ENCODE measurements around the gene LYSMD4. TPM values are rescaled to one million over a fixed set of nuclear protein-coding genes. Genes with fewer than 3 reads are reported as not detected.
A peak's percentile ranks its signal among the peaks of the same experiment; 100 is the strongest.

LYSMD4 gene
- total and polyA plus RNA-seq, 2 of the 13 experiments (the other 11 are each of a cell fraction or from before 2014, with no cell fraction given): 7.4 to 8.5 TPM

GRCh38 chr15:99738021-99738847, 5.0 kb upstream of the LYSMD4 start (continued):
- TF ChIP-seq, protein P1, sequence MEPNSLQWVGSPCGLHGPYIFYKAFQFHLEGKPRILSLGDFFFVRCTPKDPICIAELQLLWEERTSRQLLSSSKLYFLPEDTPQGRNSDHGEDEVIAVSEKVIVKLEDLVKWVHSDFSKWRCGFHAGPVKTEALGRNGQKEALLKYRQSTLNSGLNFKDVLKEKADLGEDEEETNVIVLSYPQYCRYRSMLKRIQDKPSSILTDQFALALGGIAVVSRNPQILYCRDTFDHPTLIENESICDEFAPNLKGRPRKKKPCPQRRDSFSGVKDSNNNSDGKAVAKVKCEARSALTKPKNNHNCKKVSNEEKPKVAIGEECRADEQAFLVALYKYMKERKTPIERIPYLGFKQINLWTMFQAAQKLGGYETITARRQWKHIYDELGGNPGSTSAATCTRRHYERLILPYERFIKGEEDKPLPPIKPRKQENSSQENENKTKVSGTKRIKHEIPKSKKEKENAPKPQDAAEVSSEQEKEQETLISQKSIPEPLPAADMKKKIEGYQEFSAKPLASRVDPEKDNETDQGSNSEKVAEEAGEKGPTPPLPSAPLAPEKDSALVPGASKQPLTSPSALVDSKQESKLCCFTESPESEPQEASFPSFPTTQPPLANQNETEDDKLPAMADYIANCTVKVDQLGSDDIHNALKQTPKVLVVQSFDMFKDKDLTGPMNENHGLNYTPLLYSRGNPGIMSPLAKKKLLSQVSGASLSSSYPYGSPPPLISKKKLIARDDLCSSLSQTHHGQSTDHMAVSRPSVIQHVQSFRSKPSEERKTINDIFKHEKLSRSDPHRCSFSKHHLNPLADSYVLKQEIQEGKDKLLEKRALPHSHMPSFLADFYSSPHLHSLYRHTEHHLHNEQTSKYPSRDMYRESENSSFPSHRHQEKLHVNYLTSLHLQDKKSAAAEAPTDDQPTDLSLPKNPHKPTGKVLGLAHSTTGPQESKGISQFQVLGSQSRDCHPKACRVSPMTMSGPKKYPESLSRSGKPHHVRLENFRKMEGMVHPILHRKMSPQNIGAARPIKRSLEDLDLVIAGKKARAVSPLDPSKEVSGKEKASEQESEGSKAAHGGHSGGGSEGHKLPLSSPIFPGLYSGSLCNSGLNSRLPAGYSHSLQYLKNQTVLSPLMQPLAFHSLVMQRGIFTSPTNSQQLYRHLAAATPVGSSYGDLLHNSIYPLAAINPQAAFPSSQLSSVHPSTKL (CRISPR knock-in tag; IDR thresholded peaks at IDR 0.05): peak; percentile 59
- TF ChIP-seq SALL1 (CRISPR knock-in tag; IDR thresholded peaks at IDR 0.05) (peak; percentile 45; the same call in 1 of the 2 replicates), ZNF629 (CRISPR knock-in tag; conservative IDR thresholded peaks at IDR 0.05) (peak; percentile 12; the same call in 1 of the 2 replicates), HMGXB4 (CRISPR knock-in tag; IDR thresholded peaks at IDR 0.05; ENCODE audit: borderline replicate concordance in 1 of 2, low read depth in 1 of 2) (peak in 1 of 2 experiments; percentile 39; a peak in 1 of 4 replicates), ZBTB42 (CRISPR knock-in tag; IDR thresholded peaks at IDR 0.05) (no peak), ZNF333 (CRISPR knock-in tag; IDR thresholded peaks at IDR 0.05; ENCODE audit: borderline replicate concordance) (no peak), IRF2 (CRISPR knock-in tag; IDR thresholded peaks at IDR 0.05) (no peak), DMTF1 (CRISPR knock-in tag; IDR thresholded peaks at IDR 0.05) (no peak), MED1 (CRISPR knock-in tag; IDR thresholded peaks at IDR 0.05) (peak; percentile 41; the same call in 1 of the 2 replicates), CBFB (CRISPR knock-in tag; IDR thresholded peaks at IDR 0.05) (0 out of 2 replicates have a peak, but pooled peaks have one; percentile 53), GLI4 (CRISPR knock-in tag; IDR thresholded peaks at IDR 0.05; ENCODE audit: borderline replicate concordance) (0 out of 2 replicates have a peak, but pooled peaks have one; percentile 46), PAF1 (CRISPR knock-in tag; IDR thresholded peaks at IDR 0.05) (no peak), ZMYM3 (CRISPR knock-in tag; IDR thresholded peaks at IDR 0.05) (peak; percentile 91), ZNF441 (CRISPR knock-in tag; IDR thresholded peaks at IDR 0.05; ENCODE audit: borderline replicate concordance) (no peak), SOX13 (IDR thresholded peaks at IDR 0.05) (no peak), SOX13 (CRISPR knock-in tag; conservative IDR thresholded peaks at IDR 0.05 in 1 of 2, IDR thresholded peaks at IDR 0.05 in 1 of 2) (peak in 1 of 2 experiments; percentile 59; a peak in 2 of 4 replicates), ZNF644 (CRISPR knock-in tag; IDR thresholded peaks at IDR 0.05; ENCODE audit: low read depth) (peak; percentile 75), SOX6 (IDR thresholded peaks at IDR 0.05) (no peak), SOX6 (CRISPR knock-in tag; IDR thresholded peaks at IDR 0.05) (peak; percentile 38), ESRRA (CRISPR knock-in tag; IDR thresholded peaks at IDR 0.05; ENCODE audit: low read depth) (peak; percentile 92), PAWR (CRISPR knock-in tag; IDR thresholded peaks at IDR 0.05; ENCODE audit: borderline replicate concordance) (no peak), SAP130 (CRISPR knock-in tag; IDR thresholded peaks at IDR 0.05; ENCODE audit: low read depth) (0 out of 2 replicates have a peak, but pooled peaks have one; percentile 42), ZNF543 (CRISPR knock-in tag; IDR thresholded peaks at IDR 0.05) (no peak)

All from HepG2 (cell line).